ENCODE measurements around the gene UBC.
"Not testable (repeated sequence)": the region's sequence is repeated elsewhere in the genome, so short reads cannot be mapped to it uniquely, and the experiment has no call there.

The UBC gene

DNA sequence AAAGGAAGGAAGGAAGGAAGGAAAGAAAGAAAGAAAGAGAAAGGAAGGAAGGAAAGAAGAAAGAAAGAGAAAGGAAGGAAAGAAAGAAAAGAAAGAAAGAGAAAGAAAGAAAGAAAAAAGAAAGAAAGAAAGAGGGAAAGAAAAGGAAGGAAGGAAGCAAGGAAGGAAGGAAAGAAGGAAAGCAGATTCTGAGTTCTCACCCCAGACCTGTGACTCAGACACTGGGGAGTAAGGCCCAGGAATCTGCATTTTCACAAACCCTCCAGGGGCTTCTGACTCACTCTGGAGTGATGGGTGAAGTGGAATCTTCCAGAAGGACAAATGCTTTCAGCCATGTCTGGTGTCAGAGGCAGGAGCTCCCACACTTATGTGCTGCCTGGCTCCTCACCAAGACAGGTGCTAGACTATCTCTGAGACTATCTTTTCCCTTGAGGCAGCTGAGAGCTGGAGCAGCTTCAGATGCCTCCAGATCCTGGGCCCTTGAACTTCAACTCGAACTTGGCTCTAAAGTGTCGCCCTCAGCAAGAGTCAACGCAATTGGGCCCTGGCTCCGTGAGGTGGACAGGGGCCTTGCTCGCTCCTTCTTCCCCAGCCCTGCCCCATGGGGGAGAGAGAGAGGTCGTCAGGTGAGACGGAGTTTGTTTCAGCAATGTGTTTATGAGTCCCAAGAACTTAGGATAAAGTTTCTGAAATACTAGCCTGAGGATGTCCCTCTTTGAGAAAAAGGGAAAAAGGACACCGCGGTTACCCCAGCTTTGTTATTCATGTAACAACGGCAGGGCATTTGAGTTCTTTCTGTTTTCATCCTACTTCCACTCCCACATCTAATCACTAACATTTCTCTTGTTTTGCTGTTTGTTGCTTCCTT, 31.0 kb downstream of the UBC start:
- DNase-seq = no peak

- DNase-seq = no peak
Measured at GRCh38 chr12:124881123-124881522, 33.3 kb downstream of the UBC start.

GRCh38 chr12:124880335-124880734, 34.1 kb downstream of the UBC start:
- not testable (repeated sequence) for DNase-seq

GRCh38 chr12:124878795-124879516, 35.5 kb downstream of the UBC start:
- DNase-seq = no peak

GRCh38 chr12:124877423-124877822, 37.0 kb downstream of the UBC start:
- no peak for DNase-seq

DNA sequence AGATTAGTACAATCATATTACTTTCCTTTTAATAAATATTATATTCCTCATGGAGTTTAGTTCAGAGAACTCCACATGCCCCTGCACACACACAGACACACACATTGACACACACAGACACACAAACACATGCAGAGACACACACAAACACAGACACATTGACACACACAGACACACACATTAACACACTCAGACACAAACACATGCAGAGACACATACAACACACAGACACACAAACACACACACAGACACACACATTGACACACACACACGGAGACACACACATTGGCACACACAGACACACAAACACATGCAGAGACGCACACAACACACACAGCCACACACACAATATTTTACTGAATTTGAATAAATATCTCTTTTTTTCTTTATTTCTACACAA, 38.3 kb downstream of the UBC start:
- DNase-seq = no peak

GRCh38 chr12:124875803-124876132, 38.7 kb downstream of the UBC start:
- DNase-seq = no peak

DNA sequence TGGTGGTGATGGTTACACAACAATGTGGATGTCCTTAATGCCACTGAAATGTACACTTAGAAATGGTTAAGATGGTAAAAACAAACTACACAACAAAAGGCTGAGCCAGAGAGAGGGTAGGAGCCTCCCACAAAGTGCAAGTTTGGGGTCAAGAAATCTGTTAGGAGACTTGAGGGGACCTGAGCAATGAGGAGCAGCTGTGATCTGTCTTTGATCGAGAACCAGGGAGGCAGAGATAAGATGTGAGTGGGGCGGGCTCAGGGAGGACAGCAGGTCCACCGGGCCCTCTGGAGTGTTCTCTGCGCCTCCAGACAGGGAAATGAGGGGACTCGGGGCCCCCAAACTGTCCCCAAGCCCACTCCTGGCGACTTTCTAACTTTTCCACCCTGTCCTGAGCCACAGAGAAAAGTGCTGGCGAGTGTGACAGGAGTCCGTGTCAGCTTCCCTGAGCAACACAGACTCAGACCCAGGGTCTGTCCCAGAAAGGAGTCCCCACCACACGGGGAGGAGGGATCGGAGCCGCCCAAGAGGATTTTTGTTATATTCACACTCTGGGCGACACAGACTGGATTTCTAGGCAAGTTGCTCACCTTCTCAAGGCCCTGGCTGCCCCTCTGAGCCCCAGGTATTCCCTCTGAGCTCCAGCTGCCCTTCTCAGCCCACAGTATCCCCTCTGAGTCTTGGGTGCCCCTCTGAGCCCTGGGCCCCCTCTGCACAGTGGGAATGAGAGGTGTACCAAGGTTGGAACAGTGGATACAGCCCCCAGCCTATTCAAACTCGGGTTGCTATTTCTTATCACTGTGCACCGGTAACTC, 39.3 kb downstream of the UBC start:
- no peak for DNase-seq

- no peak for DNase-seq
Measured at GRCh38 chr12:124874188-124874587, 40.3 kb downstream of the UBC start.

DNA sequence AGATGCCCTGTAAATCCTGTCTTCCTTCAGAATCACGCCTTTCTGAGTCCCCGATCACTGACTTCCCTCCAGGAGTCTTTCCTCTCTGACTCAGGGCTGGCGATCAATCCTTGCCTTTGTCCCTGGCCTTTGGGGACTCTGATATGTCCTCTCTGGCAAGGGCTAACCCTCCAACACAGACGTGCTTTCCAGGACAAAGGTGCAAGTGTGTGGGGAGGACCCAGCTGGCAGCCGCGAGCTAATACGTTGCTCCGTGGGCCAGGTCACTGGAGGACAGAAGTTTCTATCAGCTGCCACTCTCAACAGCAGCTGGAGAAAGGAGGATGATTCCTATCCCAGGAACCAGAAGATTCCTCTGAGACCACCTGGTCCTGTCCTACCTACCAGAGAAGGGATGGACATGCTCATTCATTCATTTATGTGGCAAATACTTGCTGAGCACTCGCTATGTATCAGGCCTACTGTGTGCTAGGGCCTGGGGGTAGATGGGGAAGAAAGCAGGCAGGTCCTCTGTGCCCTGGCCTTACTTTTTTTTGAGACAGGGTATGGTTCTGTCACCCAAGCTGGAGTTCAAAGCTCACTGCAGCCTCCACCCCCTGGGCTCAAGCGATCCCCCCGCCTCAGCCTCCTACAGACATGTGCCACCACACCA, 42.3 kb downstream of the UBC start:
- DNase-seq = no peak

DNA sequence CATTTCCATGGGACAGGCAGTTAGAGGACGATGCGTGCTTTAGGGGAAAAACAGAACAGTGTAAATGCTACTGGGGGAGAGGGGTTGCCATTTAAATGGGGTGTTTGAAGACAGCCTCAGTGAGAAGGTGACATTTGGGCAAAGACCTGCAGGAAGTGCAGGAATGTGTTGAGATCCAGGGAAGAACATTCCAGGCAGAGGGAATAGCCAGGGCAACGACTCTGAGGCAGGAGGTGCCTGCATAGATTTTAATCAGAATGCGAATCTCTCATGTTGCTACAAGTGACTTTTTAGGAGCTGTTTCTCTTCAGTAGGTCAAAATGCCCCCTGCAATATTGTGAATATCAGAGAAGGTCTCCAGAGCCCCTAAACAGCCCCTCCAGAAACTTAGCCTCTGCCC, 43.2 kb downstream of the UBC start:
- no peak for DNase-seq

GRCh38 chr12:124870515-124870914, 43.9 kb downstream of the UBC start:
- DNase-seq = no peak

DNA sequence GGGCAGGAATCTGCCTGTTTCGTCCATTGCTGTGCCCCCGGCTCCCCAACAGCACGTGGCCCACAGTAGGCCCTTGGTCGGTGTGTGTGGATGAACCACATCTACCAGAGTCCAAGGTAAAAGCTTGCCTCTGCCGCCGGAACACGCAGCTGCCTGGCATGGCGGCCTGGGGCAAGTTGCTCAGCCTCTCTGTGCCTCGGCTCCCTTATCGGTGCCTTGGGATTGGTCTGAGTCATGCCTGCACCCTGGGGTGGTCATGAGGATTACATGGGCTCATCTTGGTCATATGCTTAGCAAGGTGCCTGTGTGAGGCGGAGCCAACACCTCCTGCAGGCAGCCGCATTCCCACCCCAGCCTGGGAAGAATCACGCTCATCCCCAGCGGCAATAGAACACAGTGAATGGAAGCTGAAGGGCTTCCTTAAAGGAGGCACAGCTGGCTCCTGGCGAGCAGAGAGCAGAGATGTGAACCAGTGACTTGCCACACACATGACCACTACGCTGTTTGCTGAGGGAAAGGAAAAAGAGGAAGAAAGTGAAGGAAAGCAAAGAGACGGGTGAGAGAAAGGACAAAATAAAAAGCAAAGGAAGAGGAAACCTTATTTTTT, 45.3 kb downstream of the UBC start:
- DNase-seq = no peak

DNA sequence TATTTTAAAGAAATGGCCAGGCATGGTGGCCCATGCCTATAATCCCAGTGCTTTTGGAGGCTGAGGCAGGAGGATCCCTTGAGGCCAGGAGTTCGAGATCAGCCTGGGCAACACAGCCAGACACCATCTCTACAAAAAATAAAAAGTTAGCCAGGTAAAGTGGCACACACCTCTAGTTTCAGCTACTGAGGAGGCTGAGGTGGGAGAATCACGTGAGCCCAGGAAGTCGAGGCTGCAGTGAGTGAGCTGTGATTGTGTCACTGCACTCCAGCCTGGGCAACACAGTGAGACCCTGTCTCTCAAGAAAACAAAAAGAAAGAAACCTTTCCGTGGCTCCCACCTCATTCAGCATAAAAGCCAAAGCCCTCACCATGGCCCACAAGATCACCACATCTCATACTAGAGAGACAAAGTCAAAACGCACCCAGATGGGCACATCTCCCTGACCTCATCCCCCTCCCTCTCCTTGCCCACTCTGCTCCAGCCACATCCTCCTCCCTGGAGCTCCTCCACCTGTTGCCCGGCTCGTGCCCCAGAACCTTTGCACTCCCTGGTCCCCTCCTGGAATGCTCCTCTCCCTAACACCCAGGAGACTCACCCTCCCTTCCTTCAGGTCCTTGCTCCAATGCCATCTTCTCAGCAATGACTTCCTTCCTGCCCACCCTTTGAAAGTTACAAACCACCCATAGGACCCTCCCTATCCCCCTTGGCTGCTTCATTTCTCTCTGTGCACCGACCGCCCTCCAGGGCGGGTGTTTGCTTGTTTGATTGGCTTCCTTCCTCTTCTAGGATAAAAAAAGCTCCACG, 46.0 kb downstream of the UBC start:
- no peak for DNase-seq

DNA sequence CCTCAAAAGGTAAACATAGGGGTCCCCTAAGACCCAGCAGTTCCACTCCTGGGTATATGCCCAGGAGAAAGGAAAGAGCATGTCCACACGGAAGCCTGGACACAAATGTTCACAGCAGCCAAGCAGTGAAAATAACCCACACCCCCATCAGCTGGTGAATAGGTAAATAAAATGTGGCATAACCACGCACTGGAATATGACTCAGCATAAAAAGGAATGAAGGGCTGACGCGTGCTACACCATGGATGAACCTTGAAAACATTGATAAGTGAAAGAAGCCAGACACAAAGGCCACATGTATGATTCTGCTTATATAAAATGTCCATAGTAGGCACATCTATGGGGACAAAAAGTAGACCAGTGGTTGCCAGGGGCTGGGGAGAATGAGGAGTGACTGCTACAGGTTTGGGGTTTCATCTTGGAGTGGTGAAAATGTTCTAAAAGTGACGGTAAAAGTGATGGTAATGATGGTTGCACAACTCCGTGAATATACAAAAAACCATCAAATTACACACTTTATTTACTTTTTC, 47.0 kb downstream of the UBC start:
- no peak for DNase-seq

DNA sequence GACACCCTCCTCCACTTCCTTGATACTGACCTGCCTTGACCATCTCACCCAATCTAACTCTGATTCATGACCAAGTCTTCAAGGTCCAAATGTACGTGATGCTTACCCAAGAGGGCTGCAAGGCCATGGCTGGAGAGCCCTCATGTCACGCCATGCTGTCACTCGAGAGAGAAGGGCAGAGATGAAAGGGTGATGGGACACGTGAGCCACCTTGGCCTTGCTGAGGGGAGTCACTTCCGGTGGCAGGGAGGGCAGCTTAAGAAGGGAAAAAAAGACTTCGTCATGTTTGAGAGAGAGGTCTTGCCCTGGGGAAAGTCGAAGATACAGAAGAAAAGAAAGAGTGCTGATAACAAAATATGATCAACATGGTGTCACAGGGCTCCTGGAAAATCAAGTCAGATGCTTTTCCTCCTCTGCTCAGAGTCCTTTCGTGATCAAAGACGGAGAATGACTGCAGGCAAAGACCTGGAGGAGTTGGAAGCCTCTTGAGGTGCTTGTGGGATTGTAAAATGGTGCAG, 47.5 kb downstream of the UBC start:
- no peak for DNase-seq

- DNase-seq = no peak
Measured at GRCh38 chr12:124866195-124866882, 48.1 kb downstream of the UBC start.

DNA sequence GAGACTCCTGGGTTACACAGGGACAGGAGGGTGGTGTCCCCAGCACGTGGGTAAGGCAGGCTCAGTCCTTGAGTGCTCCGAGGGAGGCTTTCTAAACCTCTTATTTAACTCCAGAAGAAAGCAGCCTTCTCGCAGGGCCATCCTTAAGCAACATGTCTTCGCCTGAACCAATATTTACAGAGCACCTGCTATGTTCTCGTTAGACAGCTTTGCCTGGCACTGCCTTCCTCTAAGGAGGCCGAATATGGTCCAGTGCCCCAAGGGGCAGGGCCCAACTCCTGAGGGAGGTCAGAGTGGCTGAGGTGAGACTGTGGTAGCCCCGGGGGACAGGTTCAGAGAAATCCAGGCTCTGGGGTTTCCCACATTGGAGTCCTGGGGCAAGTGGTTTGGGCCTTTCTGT, 48.7 kb downstream of the UBC start:
- no peak for DNase-seq

GRCh38 chr12:124864326-124864752, 50.1 kb downstream of the UBC start:
- DNase-seq = no peak
